GM19239 (cell line): ENCODE results near the gene ARFIP1.
"Not testable (repeated sequence)": the region's sequence is repeated elsewhere in the genome, so short reads cannot be mapped to it uniquely, and the experiment has no call there.

Experiments
- DNase-seq: peaks from one replicate; pipeline ENCODE4 v3.0.0; 2011; ENCODE audit warnings: low spot score; ENCODE audit not compliant: insufficient read length
- FAIRE-seq: peaks from 2 replicates; lab custom pipeline; 2011; peaks lifted over from hg19 to GRCh38; lab: Jason Lieb, UNC

ARFIP1 gene

DNA sequence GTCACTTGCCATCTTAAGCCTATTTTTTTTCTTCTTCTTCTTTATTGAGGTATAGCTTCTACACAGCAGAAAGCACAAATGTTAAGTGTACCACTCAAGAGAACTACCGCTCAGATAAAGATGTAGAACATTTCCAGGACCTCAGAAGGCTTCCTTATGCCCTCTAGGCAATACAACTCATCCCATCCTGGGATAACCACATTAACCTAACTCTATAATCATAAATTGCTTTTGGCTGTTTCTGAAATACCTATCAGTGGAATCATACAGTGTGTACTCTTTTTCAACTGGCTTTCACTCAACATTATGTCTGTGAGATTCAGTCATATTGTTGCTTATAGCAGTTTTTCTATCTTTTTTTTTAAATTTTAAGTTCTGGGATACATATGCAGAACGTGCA, 51.7 kb downstream of the ARFIP1 start:
- no peak for FAIRE-seq

DNA sequence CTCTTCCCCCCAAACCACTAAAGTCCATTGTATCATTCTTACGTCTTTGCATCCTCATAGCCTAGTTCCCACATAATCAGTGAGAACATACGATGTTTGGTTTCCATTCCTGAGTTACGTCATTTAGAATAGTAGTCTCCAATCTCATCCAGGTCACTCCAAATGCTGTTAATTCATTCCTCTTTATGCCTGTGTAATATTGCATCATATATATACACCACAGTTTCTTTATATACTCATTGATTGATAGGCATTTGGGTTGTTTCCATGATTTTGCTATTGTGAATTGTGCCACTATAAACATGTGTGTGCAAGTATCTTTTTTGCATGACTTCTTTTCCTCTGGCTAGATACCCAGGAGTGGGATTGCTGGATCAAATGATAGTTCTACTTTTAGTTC, 57.2 kb downstream of the ARFIP1 start:
- no peak for FAIRE-seq

More for the DNA sequence above, 51.7 kb downstream of the ARFIP1 start:
- DNase-seq = no peak

DNA sequence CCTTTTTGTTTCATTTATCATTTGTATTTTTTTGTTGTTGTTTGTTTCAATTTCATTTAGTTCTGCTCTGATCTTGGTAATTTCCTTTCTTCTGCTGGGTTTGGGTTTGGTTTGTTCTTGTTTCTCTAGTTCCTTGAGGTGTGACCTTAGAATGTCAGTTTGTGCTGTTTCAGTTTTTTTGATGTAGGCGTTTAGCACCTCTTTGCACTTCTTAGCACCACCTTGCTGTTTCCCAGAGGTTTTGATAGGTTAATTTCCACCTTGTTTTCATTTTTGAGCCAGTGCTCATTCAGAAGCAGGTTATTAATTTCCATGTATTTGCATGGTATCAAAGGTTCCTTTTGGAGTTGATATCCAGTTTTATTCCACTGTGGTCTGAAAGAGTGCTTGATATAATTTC, 60.0 kb downstream of the ARFIP1 start:
- DNase-seq, FAIRE-seq: not testable (repeated sequence)

More for the DNA sequence above, 57.2 kb downstream of the ARFIP1 start:
- no peak for DNase-seq

DNA sequence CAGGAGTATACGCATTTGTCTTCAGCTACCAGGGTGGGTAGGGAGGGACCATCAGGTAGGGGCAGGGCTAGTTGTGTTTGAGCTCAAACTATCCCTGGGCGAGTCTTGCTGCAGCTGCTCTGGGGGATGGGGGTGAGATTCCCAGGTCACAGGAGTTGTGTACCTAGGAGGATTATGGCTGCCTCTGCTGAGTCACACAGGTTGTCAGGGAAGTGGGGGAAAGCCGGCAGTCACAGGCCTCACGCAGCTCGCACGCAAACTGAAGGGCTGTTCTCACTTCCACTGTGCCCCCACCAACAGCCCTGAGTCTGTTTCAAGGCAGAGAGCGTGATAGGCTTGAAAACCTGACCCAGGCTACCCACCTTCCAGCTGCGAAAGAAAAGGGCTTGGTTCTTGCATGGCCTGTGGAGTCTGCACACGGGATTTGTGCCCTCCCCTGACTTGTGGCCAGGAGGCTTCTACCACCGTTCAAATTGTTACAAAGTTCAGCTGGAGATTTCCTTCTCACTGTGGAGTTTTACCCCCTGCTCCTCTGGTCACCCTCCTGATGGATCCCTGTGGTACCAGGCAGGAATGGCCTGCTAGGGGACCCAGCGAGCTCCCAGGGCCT, 63.8 kb downstream of the ARFIP1 start:
- no peak for FAIRE-seq
- no peak for DNase-seq

DNA sequence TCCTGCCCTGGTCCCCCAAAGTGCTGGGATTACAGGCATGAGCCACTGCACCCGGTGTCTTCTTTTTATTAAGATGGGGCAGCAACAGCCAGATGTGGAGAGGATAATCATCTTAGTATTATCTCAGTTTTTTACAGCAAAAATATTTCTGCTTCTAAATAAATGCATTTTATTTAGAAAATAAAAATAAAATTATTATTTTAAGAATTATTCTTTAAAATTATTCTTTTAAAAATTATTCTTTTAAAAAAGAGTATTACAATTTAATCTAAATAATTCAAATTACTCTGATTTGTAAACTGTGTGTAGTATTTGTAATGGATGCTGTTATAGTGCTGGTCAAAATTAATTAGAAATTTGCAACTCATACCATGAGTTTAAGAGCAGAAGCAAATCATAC, 67.6 kb downstream of the ARFIP1 start:
- no peak for DNase-seq
- FAIRE-seq = no peak

DNA sequence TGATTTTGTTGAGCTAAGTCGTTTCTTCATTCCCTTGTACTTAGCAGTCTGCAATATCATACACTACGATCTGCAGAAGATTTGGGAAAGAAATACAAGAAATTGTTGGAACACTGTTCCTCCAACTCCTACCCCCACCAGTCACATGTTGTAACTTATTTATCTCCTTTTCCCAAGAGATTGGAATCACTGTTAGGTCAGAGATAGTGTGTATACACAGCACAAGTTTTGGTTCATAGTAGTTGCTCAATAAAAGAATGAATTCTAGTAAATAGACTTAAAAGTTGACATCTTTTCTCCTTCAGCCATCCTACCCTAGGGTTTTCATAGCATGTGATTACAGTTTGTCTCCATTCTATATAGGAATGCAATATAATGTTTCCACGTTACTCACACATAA, 68.8 kb downstream of the ARFIP1 start:
- DNase-seq (no peak), FAIRE-seq (no peak)

DNA sequence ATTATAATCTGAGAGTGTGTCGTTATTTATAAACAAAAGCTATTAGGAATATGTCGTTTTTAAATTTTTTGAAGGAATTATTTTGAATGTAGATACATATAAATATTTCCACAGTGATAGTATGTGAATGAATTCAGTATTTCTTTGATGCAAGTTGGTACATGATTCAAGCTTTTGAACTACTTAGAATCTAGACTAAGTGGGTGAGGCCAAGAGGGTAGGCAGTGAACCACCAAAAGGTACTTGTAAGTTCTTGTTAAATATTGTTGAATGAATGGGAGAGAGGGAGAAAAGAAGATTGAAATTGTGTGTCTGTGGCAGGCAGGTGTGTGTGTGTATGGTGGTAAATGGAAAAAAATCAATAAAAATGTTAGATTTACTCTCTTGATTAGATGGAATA, 69.6 kb downstream of the ARFIP1 start:
- DNase-seq (no peak), FAIRE-seq (peak; percentile 14)

DNA sequence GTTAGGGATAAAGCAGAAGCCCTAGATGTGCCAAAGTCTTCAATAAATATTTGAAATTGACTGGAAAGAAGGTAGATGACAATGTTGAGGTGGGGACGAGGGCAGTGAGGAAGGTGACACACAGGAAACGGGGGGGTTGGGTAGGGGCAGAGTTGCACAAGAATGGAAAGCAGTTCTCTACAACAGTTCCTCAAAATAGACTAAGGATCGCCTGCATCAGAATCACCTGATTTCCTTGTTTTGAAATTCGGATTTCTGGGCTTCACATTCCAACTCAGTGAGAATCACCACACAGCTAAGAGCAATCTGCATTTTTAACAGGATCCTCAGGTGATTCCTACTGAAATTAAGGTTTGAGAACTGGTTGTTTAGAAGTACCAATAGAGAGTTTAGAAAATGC, 70.6 kb downstream of the ARFIP1 start:
- peak; percentile 25 for DNase-seq
- peak; percentile 93 for FAIRE-seq

DNA sequence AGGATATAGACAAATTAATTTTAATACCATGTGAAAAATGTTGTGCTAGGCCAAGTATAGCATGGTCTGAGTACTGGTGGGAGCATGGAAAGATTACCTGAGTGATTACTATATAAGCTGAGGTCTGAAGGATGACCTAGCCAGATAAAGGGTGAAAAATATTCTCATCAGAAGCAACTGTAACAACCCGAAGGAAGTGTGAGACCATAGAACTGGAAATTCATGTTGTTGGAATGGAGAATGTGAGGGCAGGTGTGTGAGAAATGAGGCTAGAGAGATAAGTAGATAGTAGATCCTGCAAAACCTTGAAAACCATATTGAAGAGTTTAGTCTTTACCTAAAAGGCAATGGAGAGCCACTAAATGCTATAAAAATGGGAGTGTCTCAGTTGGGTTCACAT, 71.5 kb downstream of the ARFIP1 start:
- FAIRE-seq = no peak
- DNase-seq = no peak

DNA sequence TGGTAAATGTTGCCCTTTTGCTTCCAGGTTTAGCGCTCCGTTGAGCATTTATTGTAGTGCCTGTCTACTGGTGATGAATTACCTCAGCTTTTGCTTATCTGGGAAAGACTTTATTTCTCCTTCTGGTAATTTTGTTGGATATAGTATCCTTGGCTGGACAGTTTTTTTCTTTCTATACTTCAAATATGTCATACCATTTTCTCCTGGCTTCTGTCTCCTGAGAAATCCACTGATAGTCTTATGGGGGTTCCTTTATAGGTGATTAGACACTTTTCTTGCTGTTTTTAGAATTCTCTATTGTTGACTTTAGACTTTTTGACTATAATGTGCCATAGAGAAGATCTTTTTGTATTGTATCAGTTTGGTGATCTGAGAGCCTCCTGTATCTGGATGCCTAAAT, 73.5 kb downstream of the ARFIP1 start:
- DNase-seq (no peak), FAIRE-seq (no peak)

DNA sequence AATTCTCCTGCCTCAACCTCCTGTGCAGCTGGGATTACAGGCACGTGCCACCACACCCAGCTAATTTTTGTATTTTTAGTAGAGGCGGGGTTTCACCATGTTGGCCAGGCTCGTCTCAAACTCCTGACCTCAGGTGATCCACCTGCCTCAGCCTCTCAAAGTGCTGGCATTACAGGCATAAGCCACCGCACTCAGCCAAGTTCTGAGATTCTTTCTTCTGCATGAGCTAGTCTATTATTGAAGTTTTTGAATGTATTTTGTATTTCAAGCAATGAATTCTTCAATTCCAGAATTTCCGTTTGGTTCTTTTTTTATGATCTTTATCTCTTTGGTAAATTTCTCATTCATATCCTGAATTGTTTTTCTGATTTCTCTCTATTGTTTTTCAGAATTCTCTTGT, 74.3 kb downstream of the ARFIP1 start:
- not testable (repeated sequence) for FAIRE-seq

DNA sequence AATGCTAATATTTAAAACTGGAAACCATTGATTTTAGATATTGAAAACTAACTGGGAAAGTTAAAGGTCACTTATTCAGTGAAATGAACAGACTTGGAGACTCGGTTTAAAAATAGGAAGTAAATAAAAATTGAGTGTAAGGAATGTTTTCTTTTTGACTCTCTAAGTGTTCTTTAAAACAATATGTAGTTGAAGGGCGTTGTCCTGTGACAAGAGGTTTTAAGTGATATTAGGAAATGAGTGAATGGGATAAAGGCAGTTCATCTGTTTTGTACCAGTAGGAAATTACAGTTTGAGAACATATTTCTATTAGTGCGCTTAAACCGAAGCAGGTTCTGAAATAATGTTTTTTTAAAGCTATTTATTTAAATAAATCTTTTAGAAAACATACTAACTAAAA, 77.2 kb downstream of the ARFIP1 start:
- FAIRE-seq = no peak
- no peak for DNase-seq

More for the DNA sequence above, 74.3 kb downstream of the ARFIP1 start:
- not testable (repeated sequence) for DNase-seq

DNA sequence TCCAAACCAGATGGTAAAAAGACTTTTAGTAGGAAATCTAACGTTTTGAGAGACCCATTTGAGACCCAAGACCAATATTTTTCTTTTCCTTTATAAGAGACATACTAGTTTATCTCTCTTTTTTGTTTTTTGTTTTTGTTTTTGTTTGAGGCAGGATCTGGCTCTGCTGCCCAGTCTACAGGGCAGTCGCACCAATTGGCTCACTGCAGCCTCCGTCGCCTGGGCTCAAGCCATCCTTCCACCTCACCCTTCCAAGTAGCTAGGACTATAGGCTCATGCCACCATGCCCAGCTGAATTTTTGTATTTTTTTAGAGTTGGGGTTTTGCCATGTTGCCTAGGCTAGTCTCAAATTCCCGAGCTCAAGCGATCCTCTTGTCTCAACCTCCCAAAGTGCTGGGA, 79.2 kb downstream of the ARFIP1 start:
- FAIRE-seq = no peak
- no peak for DNase-seq

DNA sequence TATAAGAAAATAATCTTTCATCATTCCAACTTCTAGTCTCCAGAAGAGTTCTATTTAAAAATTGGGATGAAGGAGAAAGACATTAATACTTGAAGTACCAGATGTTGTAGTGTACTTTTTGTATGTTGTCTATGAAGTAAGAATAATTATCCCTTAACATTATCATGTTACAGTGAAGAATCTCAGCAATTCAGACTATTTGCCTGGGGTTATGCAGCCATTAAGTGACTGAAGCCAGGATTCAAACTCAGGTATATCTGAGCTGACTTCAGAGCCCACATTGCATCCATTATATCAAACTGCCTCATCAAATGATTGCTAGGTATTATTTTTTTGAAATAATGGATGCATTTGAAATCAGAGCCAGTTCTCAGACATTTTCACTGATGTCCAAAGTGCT, 80.3 kb downstream of the ARFIP1 start:
- DNase-seq = no peak
- FAIRE-seq = no peak

DNA sequence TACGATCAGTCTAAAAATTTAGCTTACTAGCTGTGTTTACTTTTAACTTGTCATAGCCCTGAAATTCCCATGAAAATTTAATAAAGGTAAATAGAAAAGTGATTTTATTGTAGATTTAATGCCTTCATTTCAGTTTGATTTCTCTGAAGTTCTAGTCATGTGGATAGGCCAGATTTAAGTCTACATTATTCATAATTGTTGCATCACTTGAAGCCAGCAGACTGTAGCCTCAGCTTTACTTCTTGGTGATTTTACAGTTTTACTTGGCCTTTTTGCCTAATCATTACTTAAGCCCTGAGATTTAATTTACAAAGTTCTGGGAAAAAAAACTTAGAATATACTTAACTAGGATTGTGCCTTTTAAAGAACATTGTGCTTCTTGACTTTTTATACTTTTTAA, 82.9 kb downstream of the ARFIP1 start:
- DNase-seq (no peak), FAIRE-seq (no peak)

DNA sequence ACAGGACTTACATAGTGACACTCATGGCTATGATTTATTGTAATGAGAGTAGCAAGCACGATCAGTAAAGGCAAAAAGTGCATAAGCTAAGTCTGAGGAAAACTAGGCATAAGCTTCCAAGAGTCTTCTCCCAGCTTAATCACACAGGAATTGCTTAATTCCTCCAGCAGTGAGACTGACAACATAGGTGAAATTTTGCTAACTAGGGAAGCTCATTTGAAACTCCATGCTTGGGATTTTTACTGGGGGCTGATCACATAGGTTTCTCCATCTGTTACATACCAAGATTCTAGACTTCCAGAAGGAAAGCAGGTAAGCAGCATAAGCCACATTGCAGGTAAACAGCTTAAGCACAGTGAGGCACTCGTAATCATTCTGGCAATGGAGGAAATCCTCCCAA, 84.6 kb downstream of the ARFIP1 start:
- no peak for FAIRE-seq
- DNase-seq = no peak

DNA sequence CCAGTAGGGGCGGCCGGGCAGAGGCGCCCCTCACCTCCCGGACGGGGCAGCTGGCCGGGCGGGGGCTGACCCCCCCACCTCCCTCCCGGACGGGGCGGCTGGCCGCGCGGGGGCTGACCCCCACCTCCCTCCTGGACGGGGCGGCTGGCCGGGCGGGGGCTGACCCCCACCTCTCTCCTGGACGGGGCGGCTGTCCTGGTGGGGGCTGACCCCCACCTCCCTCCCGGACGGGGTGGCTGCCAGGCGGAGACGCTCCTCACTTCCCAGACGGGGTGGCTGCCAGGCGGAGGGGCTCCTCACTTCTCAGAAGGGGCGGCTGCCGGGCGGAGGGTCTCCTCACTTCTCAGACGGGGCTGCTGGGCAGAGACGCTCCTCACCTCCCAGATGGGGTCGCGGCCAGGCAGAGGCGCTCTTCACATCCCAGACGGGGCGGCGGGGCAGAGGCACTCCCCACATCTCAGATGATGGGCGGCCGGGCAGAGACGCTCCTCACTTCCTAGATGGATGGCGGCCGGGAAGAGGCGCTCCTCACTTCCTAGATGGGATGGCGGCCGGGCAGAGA, 86.8 kb downstream of the ARFIP1 start:
- DNase-seq, FAIRE-seq: not testable (repeated sequence)

DNA sequence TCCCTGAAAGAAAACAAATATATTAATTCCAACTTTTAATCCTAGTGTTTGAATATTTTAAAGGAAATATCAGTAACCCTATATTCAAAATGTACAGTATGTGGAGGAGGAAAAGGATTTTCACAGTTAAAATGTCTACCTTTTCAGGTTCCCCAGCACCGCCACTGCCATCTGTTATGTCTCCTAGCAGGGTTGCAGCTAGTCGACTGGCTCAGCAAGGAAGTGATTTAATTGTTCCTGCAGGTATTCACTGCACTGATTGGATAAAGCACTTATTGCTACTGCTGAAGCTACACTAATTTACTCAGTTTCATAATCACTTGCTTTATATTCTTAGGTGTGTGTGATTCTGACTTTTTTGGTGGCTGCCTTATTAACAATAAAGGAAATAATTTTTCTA, 90.9 kb downstream of the ARFIP1 start:
- DNase-seq (no peak), FAIRE-seq (no peak)

DNA sequence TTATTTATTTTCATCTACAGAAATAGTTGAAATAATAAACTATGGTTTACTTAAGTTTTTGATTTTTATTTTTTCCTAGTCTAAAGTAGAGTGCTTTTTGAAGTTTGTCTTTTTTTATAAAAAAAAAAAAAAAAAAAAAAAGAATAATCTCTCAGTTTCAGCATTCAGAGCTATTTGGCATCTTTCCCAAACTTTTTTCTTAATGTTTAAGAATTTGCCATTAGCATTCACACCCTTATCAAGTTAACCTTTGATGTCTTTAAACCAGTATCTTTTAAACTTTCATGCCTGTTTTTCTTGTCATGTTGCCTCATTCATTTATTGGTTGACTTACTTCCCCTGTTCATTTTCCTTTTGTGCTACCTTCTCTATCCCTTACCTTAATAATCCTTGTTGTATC, 95.5 kb downstream of the ARFIP1 start:
- DNase-seq (no peak), FAIRE-seq (no peak)

DNA sequence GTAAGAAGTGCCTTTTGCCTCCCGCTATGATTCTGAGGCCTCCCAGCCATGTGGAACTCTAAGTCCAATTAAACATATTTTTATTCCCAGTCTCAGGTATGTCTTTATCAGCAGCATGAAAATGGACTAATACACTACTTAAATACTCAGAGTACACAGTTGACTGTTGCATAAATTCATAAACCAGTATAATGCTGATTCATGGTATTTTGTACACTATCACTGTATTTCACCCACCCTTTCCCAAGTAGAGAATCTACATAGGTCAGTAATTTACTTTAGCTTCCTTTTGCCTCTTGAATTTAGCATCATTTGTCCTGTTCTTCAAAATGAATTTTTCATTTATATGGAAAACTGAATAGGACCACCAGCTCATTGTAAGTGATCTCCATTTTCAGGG, 98.1 kb downstream of the ARFIP1 start:
- no peak for FAIRE-seq
- DNase-seq = no peak

DNA sequence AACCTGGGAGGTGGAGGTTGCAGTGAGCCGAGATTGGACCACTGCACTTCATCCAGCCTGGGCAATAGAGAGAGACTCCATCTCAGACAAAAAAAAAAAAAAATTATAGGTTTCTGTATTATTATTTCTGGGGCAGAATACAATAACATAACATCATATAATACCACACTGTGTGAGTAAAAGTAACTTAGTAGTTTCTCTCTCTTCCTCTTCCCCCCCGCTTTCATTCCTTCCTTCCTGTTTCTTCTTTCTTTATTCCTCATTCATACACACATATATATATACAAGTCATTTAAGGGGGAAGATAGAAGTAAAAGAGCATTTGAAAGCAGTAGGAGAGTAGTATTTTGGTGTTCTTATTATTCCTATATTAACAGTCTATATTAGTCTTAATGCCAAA, 100.5 kb downstream of the ARFIP1 start:
- no peak for DNase-seq
- FAIRE-seq = no peak

DNA sequence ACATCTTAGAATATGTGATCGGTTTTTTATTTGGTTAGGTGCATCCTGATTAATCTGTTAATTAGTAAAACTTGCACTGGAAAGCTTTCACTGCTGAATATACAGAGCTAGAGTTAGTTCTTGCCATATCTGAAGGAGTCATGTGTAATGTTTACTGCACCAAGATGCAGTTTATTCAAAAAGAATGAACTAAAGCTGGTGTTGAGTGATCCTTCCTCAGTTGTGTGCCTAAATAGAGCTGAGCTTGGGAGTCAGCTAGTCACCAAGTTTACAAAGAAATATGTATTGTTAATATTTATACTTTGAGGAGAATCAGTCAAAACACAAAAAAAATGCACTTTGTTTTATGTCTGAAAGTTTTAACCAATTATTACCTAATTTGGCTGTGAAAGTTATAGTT, 102.2 kb downstream of the ARFIP1 start:
- FAIRE-seq (peak; percentile 35), DNase-seq (no peak)
